Left hindlimb (tissue), 1 donor: ENCODE measurements around the gene RYR1.
A peak's percentile ranks its signal among the peaks of the same experiment; 100 is the strongest.
"Not testable (repeated sequence)": the region's sequence is repeated elsewhere in the genome, so short reads cannot be mapped to it uniquely, and the experiment has no call there.

Experiments used
- DNase-seq: peaks from one replicate; pipeline ENCODE4 v3.0.0-alpha.2; 2018

Gene RYR1

GRCh38 chr19:38571682-38572081 lies 138.2 kb downstream of the RYR1 start:
- no peak for DNase-seq

GRCh38 chr19:38577826-38578225 lies 144.3 kb downstream of the RYR1 start:
- DNase-seq = no peak

- not testable (repeated sequence) for DNase-seq
Observed at GRCh38 chr19:38579304-38579703, 145.8 kb downstream of the RYR1 start.

GRCh38 chr19:38580080-38580479 lies 146.6 kb downstream of the RYR1 start:
- no peak for DNase-seq

- no peak for DNase-seq
Observed at GRCh38 chr19:38583219-38583984, 149.9 kb downstream of the RYR1 start.

- DNase-seq = no peak
Observed at GRCh38 chr19:38583985-38584305, 150.5 kb downstream of the RYR1 start.

GRCh38 chr19:38587562-38587961 lies 154.1 kb downstream of the RYR1 start:
- DNase-seq = no peak

GRCh38 chr19:38588041-38588440 lies 154.6 kb downstream of the RYR1 start:
- DNase-seq = no peak

- no peak for DNase-seq
Observed at GRCh38 chr19:38592940-38593339, 159.4 kb downstream of the RYR1 start.

- no peak for DNase-seq
Observed at GRCh38 chr19:38596057-38596981, 162.8 kb downstream of the RYR1 start.

- no peak for DNase-seq
Observed at GRCh38 chr19:38597075-38597474, 163.6 kb downstream of the RYR1 start.

GRCh38 chr19:38599722-38600121 lies 166.2 kb downstream of the RYR1 start:
- no peak for DNase-seq

GRCh38 chr19:38602856-38603255 lies 169.4 kb downstream of the RYR1 start:
- DNase-seq = not testable (repeated sequence)

GRCh38 chr19:38606131-38606530 lies 172.6 kb downstream of the RYR1 start:
- no peak for DNase-seq

- no peak for DNase-seq
Observed at GRCh38 chr19:38614289-38614688, 180.8 kb downstream of the RYR1 start.

GRCh38 chr19:38615007-38615581 lies 181.6 kb downstream of the RYR1 start:
- DNase-seq = no peak

GRCh38 chr19:38616265-38616664 lies 182.8 kb downstream of the RYR1 start:
- DNase-seq = no peak

GRCh38 chr19:38617283-38617763 lies 183.8 kb downstream of the RYR1 start:
- DNase-seq = no peak

- no peak for DNase-seq
Observed at GRCh38 chr19:38617764-38618589, 184.5 kb downstream of the RYR1 start, which contains the start of gene MAP4K1. Gene MAP4K1 (minus strand): TSS chr19:38617953. CDS start chr19:38617895, 58 bp downstream.

- peak; percentile 99 for DNase-seq
Observed at GRCh38 chr19:38618590-38619360, 185.3 kb downstream of the RYR1 start, which contains the start of gene EIF3K. Gene EIF3K (plus strand): TSS chr19:38619188. CDS start chr19:38619269, 81 bp downstream.

- no peak for DNase-seq
Observed at GRCh38 chr19:38619361-38620174, 186.1 kb downstream of the RYR1 start.
